Transverse colon (tissue), 4 donors: Measurements from ENCODE around the gene ACOX2. TPM values are rescaled to one million over a fixed set of nuclear protein-coding genes. Genes with fewer than 3 reads are reported as not detected.

Source experiments
- DNase-seq: peaks from one replicate; pipeline ENCODE4 v3.0.0-alpha.2; 2019
- H3K27ac ChIP-seq, 4 donors: fragments of 200-600 bp; sonication (generic); 2 replicates each; pipeline ENCODE4 v1.5.1; 2016 to 2018; ENCODE audit warnings: inconsistent platforms in 4 of 4
- H3K27me3 ChIP-seq: fragments of 200-600 bp; sonication (generic); 2 replicates; pipeline ENCODE4 v1.5.1; 2017; ENCODE audit warnings: inconsistent platforms
- H3K36me3 ChIP-seq, 4 donors: fragments of 200-600 bp; sonication (generic); 2 replicates each; pipeline ENCODE4 v1.5.1; 2017 to 2019; ENCODE audit warnings: inconsistent platforms in 4 of 4
- H3K4me1 ChIP-seq, 4 donors: fragments of 200-600 bp; sonication (generic); 2 replicates each; pipeline ENCODE4 v1.5.1; 2017 to 2020; ENCODE audit warnings: inconsistent platforms in 4 of 4
- H3K4me3 ChIP-seq, 4 donors: fragments of 200-600 bp; sonication (generic); 1 replicate in 1 of 4; 2 replicates in 3 of 4; pipeline versions ENCODE4 v1.5.1 to v1.6.1; 2017 to 2019; ENCODE audit warnings: inconsistent platforms in 4 of 4
- H3K9me3 ChIP-seq, 2 donors: fragments of 200-600 bp; sonication (generic); 2 replicates each; pipeline ENCODE4 v1.5.1; 2017 to 2019; ENCODE audit warnings: inconsistent platforms in 2 of 2
- CTCF ChIP-seq, 5 experiments: fragments of 200-600 bp in 3 of 5; fragments of 450-650 bp in 2 of 5; sonication (generic) in 3 of 5; IDR thresholded peaks; 1 replicate in 2 of 5; 2 replicates in 3 of 5; pipeline ENCODE4 v1.5.1; 2016 to 2017; ENCODE audit warnings: antibody characterized with exemption in 5 of 5, inconsistent platforms in 3 of 5, mild to moderate bottlenecking in 2 of 5, moderate library complexity in 1 of 5
- EP300 ChIP-seq: sonication (generic); formaldehyde crosslinking; IDR thresholded peaks from one replicate; pipeline ENCODE4 v1.6.1; 2017; ENCODE audit warnings: antibody characterized with exemption, low read depth
- POLR2A ChIP-seq: fragments of 450-650 bp; IDR thresholded peaks from one replicate; pipeline ENCODE4 v1.6.1; 2016; ENCODE audit warnings: antibody characterized with exemption, mild to moderate bottlenecking, moderate library complexity
- POLR2AphosphoS5 ChIP-seq, 3 donors: sonication (generic); formaldehyde crosslinking; IDR thresholded peaks; one replicate each; pipeline ENCODE4 v1.6.1; 2016; ENCODE audit warnings: antibody characterized with exemption in 3 of 3
- WGBS, 2 donors: methylation state at CpG; one replicate each; pipeline ENCODE4 v1.1.5; 2018; ENCODE audit warnings: low coverage in 1 of 2; 5-methylcytosine and 5-hydroxymethylcytosine counted together
- in situ Hi-C, 4 donors: fragments of 200-750 bp; cut with MboI; loops; one replicate each; pipeline versions ENCODE4 v1.15.0 to v1.15.1; 2017; ENCODE audit warnings: low sequenced_read_pairs in 3 of 4, low pct_ligation_motif_present in 1 of 4, low pct_unique_long_range_greater_than_20kb in 1 of 4
- intact Hi-C: fragments of 100-400 bp; cut with DNase I; formaldehyde crosslinking; loops from one replicate; pipeline ENCODE4 v1.15.1; 2023; ENCODE audit warnings: low total_unique reads
- total RNA-seq, 4 donors: library from RNA; depleted of rRNA; stranded (reverse); fragments of >200 nt; gene quantifications; one replicate each; pipeline ENCODE4 v1.1.0, GENCODE V29; 2016

The ACOX2 gene
- total RNA-seq, 4 donors from 2014 or later: 28.3 to 125 (median 37.9) TPM

- H3K4me1 ChIP-seq: peaks cover 0 to 16% (median 5%) of the 10 kb centered on the region in 4 donors
- peak overlapping the region; percentile 46 to 73 (median 66) for H3K27ac ChIP-seq
- H3K4me3 ChIP-seq: peak overlapping the region in 3 of 4 donors; percentile 7 to 42 (median 20)
- TF ChIP-seq POLR2A (no peak), POLR2AphosphoS5 (IDR thresholded peaks at IDR 0.05) (no peak), EP300 (no peak), CTCF (IDR thresholded peaks at IDR 0.05) (no peak)
- no peak for DNase-seq
- intact Hi-C loops: no loop called here
- H3K9me3 ChIP-seq: no peaks in the 10 kb centered on the region
- H3K27me3 ChIP-seq: no peaks in the 10 kb centered on the region
- WGBS, 2 donors: 64% methylated on average over 6 of the region's 6 CpGs; no CpG with 5 or more reads in 1 of the 2 donors
- H3K36me3 ChIP-seq: no peaks in the 10 kb centered on the region
- in situ Hi-C loops: loop anchor here in 1 of 4 donors (10.0 kb wide), 1 partner anchor 48 kb away; no protein-coding TSS in a partner anchor
These were observed 39.7 kb upstream of the ACOX2 start for GRCh38 chr3:58576716-58577115.

- TF ChIP-seq EP300 (no peak), CTCF (IDR thresholded peaks at IDR 0.05) (no peak), POLR2A (no peak), POLR2AphosphoS5 (IDR thresholded peaks at IDR 0.05) (no peak)
- peaks cover 0 to 16% (median 5%) of the 10 kb centered on the region in 4 donors for H3K4me1 ChIP-seq
- H3K4me3 ChIP-seq: peak overlapping the region in 3 of 4 donors; percentile 7 to 42 (median 20)
- in situ Hi-C loops (loop anchor here in 1 of 4 donors (10.0 kb wide), 1 partner anchor 49 kb away; no protein-coding TSS in a partner anchor), intact Hi-C loops (no loop called here)
- no peak for DNase-seq
- H3K9me3 ChIP-seq: no peaks in the 10 kb centered on the region
- H3K36me3 ChIP-seq: no peaks in the 10 kb centered on the region
- WGBS, 2 donors: 49% methylated on average over 8 of the region's 8 CpGs; no CpG with 5 or more reads in 1 of the 2 donors
- no peaks in the 10 kb centered on the region for H3K27me3 ChIP-seq
- H3K27ac ChIP-seq: peak overlapping the region; percentile 46 to 73 (median 66)
These were observed 39.1 kb upstream of the ACOX2 start for GRCh38 chr3:58575971-58576652.

- Histone ChIP-seq H3K9me3 (no peaks in the 10 kb centered on the region), H3K4me3 (no peak overlapping the region), H3K4me1 (peaks cover 0 to 16% (median 5%) of the 10 kb centered on the region in 4 donors), H3K27me3 (no peaks in the 10 kb centered on the region), H3K27ac (peak overlapping the region in 1 of 4 donors; percentile 13), H3K36me3 (no peaks in the 10 kb centered on the region)
- intact Hi-C loops: no loop called here
- 83% methylated on average over 4 of the region's 4 CpGs; no CpG with 5 or more reads in 1 of the 2 donors for WGBS, 2 donors
- in situ Hi-C loops: loop anchor here in 2 of 4 donors (5.0 to 10.0 kb wide), 2 partner anchors 50 to 53 kb away; no protein-coding TSS in a partner anchor
- DNase-seq: no peak
- TF ChIP-seq EP300 (no peak), POLR2A (no peak), POLR2AphosphoS5 (IDR thresholded peaks at IDR 0.05) (no peak), CTCF (IDR thresholded peaks at IDR 0.05) (no peak)
These were observed 37.7 kb upstream of the ACOX2 start for GRCh38 chr3:58574682-58575081.

DNA sequence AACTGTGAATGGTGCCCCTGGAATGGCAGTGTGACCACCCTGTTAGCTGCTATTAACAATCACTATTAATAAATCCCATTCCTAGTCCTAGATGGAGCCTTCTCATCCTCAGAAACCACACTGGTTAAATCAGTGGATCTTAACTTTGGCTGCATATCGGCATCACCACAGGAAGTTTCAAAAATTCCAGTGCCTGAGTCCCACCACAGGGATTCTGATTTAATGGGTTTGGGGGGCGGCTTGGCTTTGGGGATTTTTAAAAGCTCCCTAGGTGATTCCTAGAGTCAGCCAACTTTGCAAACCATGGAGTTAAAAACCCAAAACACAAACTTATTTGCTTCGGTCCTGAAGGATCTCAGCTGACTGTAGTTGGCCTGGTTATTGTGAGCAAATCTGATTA lies 37.1 kb upstream of the ACOX2 start:
- H3K27me3 ChIP-seq: no peaks in the 10 kb centered on the region
- no peak for DNase-seq
- peaks cover 0 to 16% (median 5%) of the 10 kb centered on the region in 4 donors for H3K4me1 ChIP-seq
- H3K4me3 ChIP-seq: no peak overlapping the region
- intact Hi-C loops: no loop called here
- no peak for TF ChIP-seq CTCF (IDR thresholded peaks at IDR 0.05)
- no peak for TF ChIP-seq POLR2A
- TF ChIP-seq EP300: no peak
- TF ChIP-seq POLR2AphosphoS5 (IDR thresholded peaks at IDR 0.05): no peak
- in situ Hi-C loops: loop anchor here in 2 of 4 donors (5.0 to 10.0 kb wide), 2 partner anchors 51 to 53 kb away; no protein-coding TSS in a partner anchor
- no peaks in the 10 kb centered on the region for H3K9me3 ChIP-seq
- H3K36me3 ChIP-seq: no peaks in the 10 kb centered on the region
- 82 to 86% methylated on average over 2 to 3 of the region's 3 CpGs for WGBS, 2 donors
- H3K27ac ChIP-seq: peak overlapping the region in 1 of 4 donors; percentile 13
